Measurements from ENCODE around the gene ACBD4.

Gene ACBD4

DNA sequence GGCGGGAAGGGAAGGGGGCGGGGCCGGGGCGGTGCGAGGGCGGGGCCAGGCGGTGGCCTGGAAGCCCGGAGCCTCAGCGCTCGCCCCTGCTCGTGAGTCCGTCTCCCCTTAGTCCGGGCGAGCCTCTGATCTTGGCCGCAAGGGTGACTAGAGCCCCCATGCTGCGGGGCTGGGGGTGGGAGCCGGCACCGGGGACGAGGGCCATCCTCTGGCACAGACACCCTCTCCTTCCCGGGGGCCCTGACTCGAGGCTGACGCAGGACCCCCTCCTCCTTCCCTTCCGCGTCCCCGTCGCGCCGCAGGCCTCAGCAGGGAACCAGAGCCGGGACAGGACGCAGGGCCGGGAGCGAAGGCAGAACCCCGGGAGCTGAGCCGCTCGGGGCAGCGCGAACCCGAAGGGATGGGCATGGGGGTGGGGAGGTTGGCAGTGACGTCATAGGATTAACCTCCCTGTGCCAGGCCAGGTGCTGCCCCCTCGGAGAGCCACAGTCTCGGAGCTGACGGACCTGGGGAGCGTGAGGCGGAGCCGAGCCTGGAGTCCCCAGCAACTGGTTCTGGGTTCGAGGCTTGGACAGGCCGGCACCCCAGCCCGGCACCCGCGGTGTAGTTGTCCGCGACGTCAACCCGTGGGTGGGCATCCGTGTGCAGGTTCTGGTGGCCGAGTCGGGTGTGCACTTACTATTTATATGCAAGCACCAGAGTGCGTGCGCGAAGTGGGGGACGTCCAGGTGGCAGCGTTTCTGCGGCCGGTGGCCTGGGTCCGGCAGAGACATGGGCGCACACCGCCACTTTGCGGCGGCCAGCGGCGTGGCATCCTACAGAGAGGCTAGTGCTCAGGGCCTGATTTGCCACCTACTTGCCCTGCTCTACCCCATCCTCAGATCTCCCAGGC, 2.7 kb upstream of the ACBD4 start:
- Histone ChIP-seq H3K27me3 (no peaks in the 10 kb centered on the region), H3K9me3 (no peaks in the 10 kb centered on the region), H3K9ac (peak overlapping the region; percentile 80), H3K4me1 (peaks cover 29% of the 10 kb centered on the region), H3K36me3 (no peaks in the 10 kb centered on the region), H3K27ac (peak overlapping the region; percentile 62), H3K4me2 (peak overlapping the region; percentile 100), H4K20me1 (no peaks in the 10 kb centered on the region), H3K4me3 (peak overlapping the region; percentile 82)
- no peak for TF ChIP-seq Cebpa-rat (IDR thresholded peaks at IDR 0.05)

DNA sequence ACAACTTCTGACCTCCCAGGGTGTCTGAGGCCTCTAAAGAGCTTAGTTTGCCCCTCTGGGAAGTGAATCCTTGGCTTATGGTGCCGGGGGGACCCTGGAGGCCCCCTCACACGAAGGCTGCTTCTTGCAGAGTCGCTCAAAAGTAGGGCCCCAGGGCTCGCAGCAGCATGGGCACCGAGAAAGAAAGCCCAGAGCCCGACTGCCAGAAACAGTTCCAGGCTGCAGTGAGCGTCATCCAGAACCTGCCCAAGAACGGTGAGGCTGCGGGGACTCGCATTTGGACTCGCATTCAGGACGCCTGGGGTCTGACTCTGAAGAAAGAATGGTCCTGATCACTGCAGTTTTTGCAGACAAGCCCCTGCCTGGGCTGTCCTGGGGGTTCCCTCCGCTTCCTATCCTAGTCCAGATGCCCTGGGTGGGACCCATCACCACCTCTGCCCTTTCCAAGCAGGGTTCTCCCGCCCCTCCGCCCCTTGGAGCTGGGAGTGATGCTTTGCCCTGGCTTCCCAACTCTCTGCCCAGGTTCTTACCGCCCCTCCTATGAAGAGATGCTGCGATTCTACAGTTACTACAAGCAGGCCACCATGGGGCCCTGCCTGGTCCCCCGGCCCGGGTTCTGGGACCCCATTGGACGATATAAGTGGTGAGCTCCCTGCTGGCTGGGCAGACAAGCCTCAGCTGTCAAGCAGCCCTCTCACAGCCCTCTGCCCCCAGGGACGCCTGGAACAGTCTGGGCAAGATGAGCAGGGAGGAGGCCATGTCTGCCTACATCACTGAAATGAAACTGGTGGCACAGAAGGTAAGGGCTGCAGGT, 698 bp downstream of the ACBD4 start:
- Histone ChIP-seq H3K4me3 (peak overlapping the region; percentile 78), H3K4me2 (peak overlapping the region; percentile 99), H3K36me3 (no peaks in the 10 kb centered on the region), H3K27ac (peak overlapping the region; percentile 81), H3K27me3 (no peaks in the 10 kb centered on the region), H4K20me1 (no peaks in the 10 kb centered on the region), H3K9me3 (no peaks in the 10 kb centered on the region), H3K9ac (peak overlapping the region; percentile 81), H3K4me1 (peaks cover 42% of the 10 kb centered on the region)
- TF ChIP-seq Cebpa-rat (IDR thresholded peaks at IDR 0.05), result no peak

- TF ChIP-seq Cebpa-rat (IDR thresholded peaks at IDR 0.05), result no peak
- Histone ChIP-seq H3K4me3 (0 out of 2 replicates have a peak overlapping the region, but pooled peaks have one; percentile 78), H3K36me3 (no peaks in the 10 kb centered on the region), H3K27me3 (no peaks in the 10 kb centered on the region), H3K9me3 (no peaks in the 10 kb centered on the region), H4K20me1 (no peaks in the 10 kb centered on the region), H3K9ac (no peak overlapping the region), H3K27ac (peak overlapping the region; percentile 81), H3K4me1 (peaks cover 35% of the 10 kb centered on the region), H3K4me2 (peak overlapping the region; percentile 99)
These were observed 1.5 kb downstream of the ACBD4 start for GRCh38 chr17:45136846-45137560.

DNA sequence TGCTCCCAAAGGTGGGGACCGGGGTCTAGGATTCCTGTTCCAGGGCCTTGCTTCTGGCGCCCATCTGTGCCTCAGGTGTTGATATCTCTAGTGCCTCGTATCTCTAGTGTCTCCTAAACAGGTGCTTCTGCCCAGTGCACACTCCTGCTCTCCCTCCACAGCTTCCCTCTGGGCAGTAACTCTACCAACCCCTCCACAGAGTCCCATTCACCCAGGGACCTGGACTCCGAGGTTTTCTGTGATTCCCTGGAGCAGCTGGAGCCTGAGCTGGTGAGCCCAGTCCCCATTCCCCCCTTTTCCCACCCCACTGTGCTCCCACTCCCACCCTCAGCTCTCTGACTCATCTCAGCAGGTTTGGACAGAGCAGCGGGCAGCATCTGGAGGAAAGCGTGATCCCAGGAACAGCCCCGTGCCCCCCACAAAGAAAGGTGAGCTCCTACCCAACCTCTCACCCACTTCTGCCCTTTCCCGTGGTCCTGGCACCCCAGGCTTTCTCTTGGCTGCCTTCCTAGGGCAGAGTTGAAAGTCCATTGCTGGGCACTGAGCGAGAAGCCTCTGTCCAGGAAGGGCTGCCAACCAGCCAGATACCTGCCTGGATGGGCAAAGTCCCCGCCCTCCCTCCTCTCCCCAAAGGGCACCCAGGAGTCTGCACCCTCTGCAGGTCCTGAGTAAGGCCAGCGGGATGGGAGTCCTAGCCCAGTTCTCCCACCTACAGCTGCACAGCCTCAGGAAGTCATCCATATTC, 2.2 kb downstream of the ACBD4 start:
- TF ChIP-seq Cebpa-rat (IDR thresholded peaks at IDR 0.05), result no peak
- no peaks in the 10 kb centered on the region for H3K9me3 ChIP-seq
- no peaks in the 10 kb centered on the region for H4K20me1 ChIP-seq
- no peak overlapping the region for H3K4me2 ChIP-seq
- H3K4me3 ChIP-seq, result no peak overlapping the region
- no peak overlapping the region for H3K9ac ChIP-seq
- peaks cover 36% of the 10 kb centered on the region for H3K4me1 ChIP-seq
- no peaks in the 10 kb centered on the region for H3K27me3 ChIP-seq
- no peak overlapping the region for H3K27ac ChIP-seq
- H3K36me3 ChIP-seq, result no peaks in the 10 kb centered on the region

- Histone ChIP-seq H3K4me2 (peak overlapping the region; percentile 44; the same call in 1 of the 2 replicates), H3K9ac (no peak overlapping the region), H3K27ac (no peak overlapping the region), H3K27me3 (no peaks in the 10 kb centered on the region), H3K4me1 (peaks cover 45% of the 10 kb centered on the region), H3K4me3 (no peak overlapping the region), H3K9me3 (no peaks in the 10 kb centered on the region), H3K36me3 (no peaks in the 10 kb centered on the region), H4K20me1 (no peaks in the 10 kb centered on the region)
- no peak for TF ChIP-seq Cebpa-rat (IDR thresholded peaks at IDR 0.05)
These were observed 3.5 kb downstream of the ACBD4 start for GRCh38 chr17:45138911-45139532.

DNA sequence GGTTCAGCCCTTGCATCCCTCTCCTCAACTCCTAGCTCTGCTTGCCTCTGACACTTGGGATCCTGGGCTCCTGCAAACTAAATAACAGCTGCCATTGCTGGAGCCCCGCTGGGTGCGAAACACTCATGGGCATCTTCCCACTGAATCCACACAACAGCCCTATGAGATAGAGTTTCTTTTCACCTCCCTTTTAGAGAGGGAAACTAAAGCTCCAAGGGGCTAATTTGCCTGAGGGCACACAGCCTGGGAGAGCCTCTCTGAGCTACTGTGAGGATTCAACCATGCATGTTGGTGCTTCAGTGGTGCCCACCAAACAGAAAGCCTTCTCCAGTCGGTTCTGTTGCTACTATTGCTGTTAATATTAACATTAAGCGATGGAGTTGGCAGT, 4.0 kb downstream of the ACBD4 start:
- no peaks in the 10 kb centered on the region for H3K9me3 ChIP-seq

DNA sequence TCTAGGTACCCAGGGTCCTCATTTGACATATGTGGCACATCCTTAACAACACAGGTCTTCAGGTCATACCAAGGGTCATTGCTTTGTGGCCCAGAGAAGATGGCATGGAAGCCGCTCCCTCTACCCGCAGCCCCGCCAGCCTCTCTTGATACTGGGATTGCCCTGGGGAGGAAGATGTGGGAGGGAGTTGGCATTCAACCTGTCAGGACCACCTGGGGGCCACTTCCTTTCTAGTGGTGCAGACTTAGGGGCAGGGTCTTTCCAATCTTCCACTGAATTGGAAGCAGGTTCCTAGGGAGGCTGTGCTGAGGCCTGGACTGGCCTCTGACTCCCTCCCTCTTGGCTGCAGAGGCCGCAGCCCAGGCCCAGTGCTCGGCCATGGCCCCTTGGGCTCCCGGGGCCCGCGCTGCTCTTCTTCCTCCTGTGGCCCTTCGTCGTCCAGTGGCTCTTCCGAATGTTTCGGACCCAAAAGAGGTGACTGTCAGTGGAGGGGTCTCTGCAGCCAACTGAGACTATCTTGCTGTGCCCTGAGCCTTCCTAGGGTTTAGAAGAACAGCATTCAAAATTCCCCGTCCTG, 7.7 kb downstream of the ACBD4 start:
- Histone ChIP-seq H3K4me1 (peaks cover 60% of the 10 kb centered on the region), H4K20me1 (no peaks in the 10 kb centered on the region), H3K4me2 (peak overlapping the region; percentile 98), H3K4me3 (peak overlapping the region; percentile 65), H3K9ac (no peak overlapping the region; the same call in 1 of the 2 replicates), H3K27ac (no peak overlapping the region), H3K36me3 (no peaks in the 10 kb centered on the region), H3K27me3 (no peaks in the 10 kb centered on the region), H3K9me3 (no peaks in the 10 kb centered on the region)
- no peak for TF ChIP-seq Cebpa-rat (IDR thresholded peaks at IDR 0.05)

More for the DNA sequence above, 4.0 kb downstream of the ACBD4 start:
- Histone ChIP-seq H3K4me2 (peak overlapping the region; percentile 44; the same call in 1 of the 2 replicates), H3K9ac (no peak overlapping the region), H3K4me1 (peaks cover 50% of the 10 kb centered on the region), H3K27ac (no peak overlapping the region), H3K27me3 (no peaks in the 10 kb centered on the region), H4K20me1 (no peaks in the 10 kb centered on the region), H3K4me3 (no peak overlapping the region), H3K36me3 (no peaks in the 10 kb centered on the region)
- no peak for TF ChIP-seq Cebpa-rat (IDR thresholded peaks at IDR 0.05)

- Histone ChIP-seq H3K4me1 (peaks cover 60% of the 10 kb centered on the region), H3K27ac (peak overlapping the region; percentile 86), H3K9me3 (no peaks in the 10 kb centered on the region), H3K4me3 (peak overlapping the region; percentile 65), H3K4me2 (peak overlapping the region; percentile 98), H4K20me1 (peaks cover 3% of the 10 kb centered on the region), H3K36me3 (no peaks in the 10 kb centered on the region), H3K27me3 (no peaks in the 10 kb centered on the region), H3K9ac (peak overlapping the region; percentile 80)
- no peak for TF ChIP-seq Cebpa-rat (IDR thresholded peaks at IDR 0.05)
These were observed 8.3 kb downstream of the ACBD4 start for GRCh38 chr17:45143767-45144198.
